ENCODE results near the gene AGTRAP.

AGTRAP gene

DNA sequence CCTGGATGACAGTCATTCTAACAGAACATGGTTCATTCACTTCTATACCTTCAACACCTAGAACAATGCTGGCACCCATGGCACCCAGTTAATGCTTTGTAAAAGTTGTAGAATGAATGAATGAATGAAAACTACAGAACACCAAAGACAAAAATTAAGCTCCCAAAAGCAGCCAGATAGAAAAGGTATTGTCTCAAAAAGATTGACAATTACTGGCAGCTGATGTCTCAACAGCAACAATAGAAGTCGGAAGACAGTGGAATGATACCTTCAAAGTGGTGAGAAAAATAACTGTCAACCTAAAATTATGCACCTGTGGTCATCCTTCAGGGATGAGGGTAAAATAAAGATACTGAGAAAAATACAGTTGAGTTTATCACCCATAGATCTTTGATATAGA is 21.1 kb downstream of the AGTRAP start:
- no peak for DNase-seq (ENCODE audit: extremely low read depth, low read depth)
- H3K4me3 ChIP-seq (replicated peaks; ENCODE audit: low read depth, low read length), result no peak overlapping the region
- TF ChIP-seq, protein P1, sequence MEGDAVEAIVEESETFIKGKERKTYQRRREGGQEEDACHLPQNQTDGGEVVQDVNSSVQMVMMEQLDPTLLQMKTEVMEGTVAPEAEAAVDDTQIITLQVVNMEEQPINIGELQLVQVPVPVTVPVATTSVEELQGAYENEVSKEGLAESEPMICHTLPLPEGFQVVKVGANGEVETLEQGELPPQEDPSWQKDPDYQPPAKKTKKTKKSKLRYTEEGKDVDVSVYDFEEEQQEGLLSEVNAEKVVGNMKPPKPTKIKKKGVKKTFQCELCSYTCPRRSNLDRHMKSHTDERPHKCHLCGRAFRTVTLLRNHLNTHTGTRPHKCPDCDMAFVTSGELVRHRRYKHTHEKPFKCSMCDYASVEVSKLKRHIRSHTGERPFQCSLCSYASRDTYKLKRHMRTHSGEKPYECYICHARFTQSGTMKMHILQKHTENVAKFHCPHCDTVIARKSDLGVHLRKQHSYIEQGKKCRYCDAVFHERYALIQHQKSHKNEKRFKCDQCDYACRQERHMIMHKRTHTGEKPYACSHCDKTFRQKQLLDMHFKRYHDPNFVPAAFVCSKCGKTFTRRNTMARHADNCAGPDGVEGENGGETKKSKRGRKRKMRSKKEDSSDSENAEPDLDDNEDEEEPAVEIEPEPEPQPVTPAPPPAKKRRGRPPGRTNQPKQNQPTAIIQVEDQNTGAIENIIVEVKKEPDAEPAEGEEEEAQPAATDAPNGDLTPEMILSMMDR (IDR thresholded peaks at IDR 0.05; ENCODE audit: low read depth, low read length, missing control alignments), result no peak

DNA sequence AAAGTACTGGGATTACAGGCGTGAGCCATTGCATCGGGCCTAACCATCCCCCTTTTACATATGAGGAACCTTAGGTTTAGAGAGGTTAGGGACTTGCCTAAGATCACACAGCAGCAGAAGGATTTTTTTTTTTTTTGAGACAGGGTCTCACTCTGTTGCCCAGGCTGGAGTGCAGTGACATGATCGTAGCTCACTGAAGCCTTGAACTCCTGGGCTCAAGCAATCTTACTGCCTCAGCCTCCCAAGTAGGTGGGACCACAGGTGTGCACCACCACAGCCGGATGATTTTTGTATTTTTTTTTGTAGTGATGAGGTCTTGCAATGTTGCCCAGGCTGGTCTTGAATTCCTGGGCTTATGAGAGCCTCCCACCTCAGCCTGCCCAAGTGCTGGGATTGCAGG is 23.9 kb downstream of the AGTRAP start:
- TF ChIP-seq, protein P1 (IDR thresholded peaks at IDR 0.05; ENCODE audit: low read depth, low read length, missing control alignments), result no peak
- no peak overlapping the region for H3K4me3 ChIP-seq (replicated peaks; ENCODE audit: low read depth, low read length)
- DNase-seq (ENCODE audit: extremely low read depth, low read depth), result no peak

DNA sequence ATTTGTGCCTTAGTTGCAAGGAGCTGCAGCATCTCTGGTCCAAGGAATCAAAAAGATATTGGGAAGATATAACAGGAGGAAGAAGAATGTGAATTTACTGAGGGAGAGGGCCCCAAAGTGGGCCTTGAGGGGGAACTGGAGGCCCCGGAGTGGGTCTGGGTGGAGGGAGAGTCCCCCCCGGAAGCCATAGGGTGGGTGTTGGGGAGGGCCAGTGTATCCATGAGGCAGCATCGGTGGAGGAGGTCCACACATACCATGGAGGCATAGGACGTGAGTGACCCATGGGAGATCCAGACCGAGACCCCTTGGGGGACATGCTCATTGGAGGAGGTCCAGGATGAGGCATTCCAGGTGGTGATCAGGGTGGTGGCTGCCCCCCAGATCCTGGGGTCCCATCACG is 25.3 kb downstream of the AGTRAP start:
- TF ChIP-seq, protein P1 (IDR thresholded peaks at IDR 0.05; ENCODE audit: low read depth, low read length, missing control alignments), result no peak
- no peak overlapping the region for H3K4me3 ChIP-seq (replicated peaks; ENCODE audit: low read depth, low read length)
- no peak for DNase-seq (ENCODE audit: extremely low read depth, low read depth)

DNA sequence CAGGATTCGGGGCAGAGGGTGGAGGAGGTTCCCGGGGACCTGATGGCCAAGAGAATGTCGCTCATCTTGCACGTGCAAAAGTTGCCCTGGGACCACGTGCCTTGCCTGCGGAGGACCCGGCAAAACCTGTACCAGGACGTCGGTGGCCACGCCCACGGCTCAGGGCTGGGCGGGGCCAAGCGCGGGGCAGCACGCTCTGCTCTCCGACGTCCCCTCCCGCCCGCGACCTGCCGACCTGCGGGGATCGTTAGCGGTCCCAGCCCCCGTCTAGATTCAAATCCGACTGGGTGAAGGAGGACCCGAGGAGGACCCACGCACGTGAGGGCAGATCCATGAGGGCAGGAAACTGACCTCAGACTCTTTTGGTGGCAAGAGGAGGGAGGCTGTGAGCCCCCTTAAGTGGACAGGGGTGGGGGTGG is 26.1 kb downstream of the AGTRAP start, which contains the start of gene C1orf167:
C1orf167 (plus strand) TSS at position 206 of the 419 bp plus-strand sequence. CDS start 2,208 bp downstream, outside the sequence.
- no peak for DNase-seq (ENCODE audit: extremely low read depth, low read depth)
- TF ChIP-seq, protein P1 (IDR thresholded peaks at IDR 0.05; ENCODE audit: low read depth, low read length, missing control alignments), result no peak

DNA sequence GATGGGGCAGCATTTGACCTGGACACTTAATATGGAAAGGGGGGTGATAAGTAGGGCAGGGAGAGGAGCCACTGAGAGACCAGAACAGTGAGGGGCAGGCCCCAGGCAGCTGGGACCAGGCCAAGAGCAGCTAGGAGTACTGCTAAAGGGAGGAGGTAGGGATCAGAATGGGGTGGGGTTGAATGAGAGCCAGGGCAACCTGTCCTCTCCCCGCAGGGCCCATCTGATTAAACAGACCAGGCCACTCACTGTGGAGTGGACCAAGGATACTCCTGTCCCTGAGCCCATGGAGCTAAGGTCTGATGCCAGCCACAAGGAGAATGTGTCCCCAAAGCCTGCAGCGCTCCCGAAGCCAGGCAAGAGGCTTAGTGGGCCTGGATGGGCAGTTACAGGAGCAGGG is 28.2 kb downstream of the AGTRAP start:
- DNase-seq (ENCODE audit: extremely low read depth, low read depth), result no peak
- H3K4me3 ChIP-seq (replicated peaks; ENCODE audit: low read depth, low read length), result no peak overlapping the region
- TF ChIP-seq, protein P1 (IDR thresholded peaks at IDR 0.05; ENCODE audit: low read depth, low read length, missing control alignments), result no peak

More for the DNA sequence above, 26.1 kb downstream of the AGTRAP start, which contains the start of gene C1orf167:
- H3K4me3 ChIP-seq (replicated peaks; ENCODE audit: low read depth, low read length), result no peak within 1 kb of the TSS

DNA sequence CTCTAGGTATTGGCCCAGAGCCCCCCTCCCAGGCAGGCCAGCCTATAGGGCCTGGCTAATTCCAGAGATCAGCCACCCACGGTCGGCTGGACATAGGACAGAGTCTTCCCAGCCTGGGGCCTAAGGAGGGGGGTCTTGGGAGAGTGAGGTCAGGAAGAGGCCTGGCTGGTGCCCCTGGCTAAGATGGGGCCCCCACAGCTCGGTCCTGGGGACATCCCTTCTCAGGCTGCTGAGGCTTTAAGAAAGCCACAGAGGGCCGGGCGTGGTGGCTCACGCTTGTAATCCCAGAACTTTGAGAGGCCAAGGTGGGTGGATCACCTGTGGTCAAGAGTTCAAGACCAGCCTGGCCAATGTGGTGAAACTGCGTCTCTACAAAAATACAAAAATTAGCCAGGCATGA is 28.6 kb downstream of the AGTRAP start:
- H3K4me3 ChIP-seq (replicated peaks; ENCODE audit: low read depth, low read length), result no peak overlapping the region
- no peak for DNase-seq (ENCODE audit: extremely low read depth, low read depth)
- TF ChIP-seq, protein P1 (IDR thresholded peaks at IDR 0.05; ENCODE audit: low read depth, low read length, missing control alignments), result no peak
